HTR-8/SVneo (cell line): ENCODE measurements around the gene CNOT4.
A peak's percentile ranks its signal among the peaks of the same experiment; 100 is the strongest.
"Not testable (repeated sequence)": the region's sequence is repeated elsewhere in the genome, so short reads cannot be mapped to it uniquely, and the experiment has no call there.

Experiments
- DNase-seq: peaks from one replicate; pipeline ENCODE4 v3.0.0; 2011; ENCODE audit warnings: low spot score, mixed read lengths; ENCODE audit not compliant: insufficient read length
- FAIRE-seq: peaks from 2 replicates; lab custom pipeline; 2011; peaks lifted over from hg19 to GRCh38; lab: Jason Lieb, UNC

CNOT4 gene

DNA sequence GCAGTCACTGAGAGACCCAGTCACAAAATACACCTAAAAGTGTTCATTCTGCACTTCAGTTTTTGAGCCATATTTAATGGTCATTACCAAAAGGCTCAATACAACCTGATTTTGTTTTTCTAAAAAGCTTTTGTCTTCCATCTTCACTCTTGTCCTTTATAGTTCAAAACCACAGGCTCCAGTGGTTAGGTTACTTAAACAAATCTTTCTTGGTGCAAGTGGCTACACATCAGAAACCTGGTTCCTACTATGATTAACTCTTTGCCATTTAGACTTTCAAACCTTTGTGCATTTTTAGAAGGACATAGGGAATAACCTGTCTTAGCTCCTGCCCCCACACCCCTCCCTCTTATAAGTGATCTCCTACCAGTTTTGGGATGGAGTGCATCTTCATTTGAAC, 140.5 kb downstream of the CNOT4 start:
- no peak for FAIRE-seq
- DNase-seq: no peak

DNA sequence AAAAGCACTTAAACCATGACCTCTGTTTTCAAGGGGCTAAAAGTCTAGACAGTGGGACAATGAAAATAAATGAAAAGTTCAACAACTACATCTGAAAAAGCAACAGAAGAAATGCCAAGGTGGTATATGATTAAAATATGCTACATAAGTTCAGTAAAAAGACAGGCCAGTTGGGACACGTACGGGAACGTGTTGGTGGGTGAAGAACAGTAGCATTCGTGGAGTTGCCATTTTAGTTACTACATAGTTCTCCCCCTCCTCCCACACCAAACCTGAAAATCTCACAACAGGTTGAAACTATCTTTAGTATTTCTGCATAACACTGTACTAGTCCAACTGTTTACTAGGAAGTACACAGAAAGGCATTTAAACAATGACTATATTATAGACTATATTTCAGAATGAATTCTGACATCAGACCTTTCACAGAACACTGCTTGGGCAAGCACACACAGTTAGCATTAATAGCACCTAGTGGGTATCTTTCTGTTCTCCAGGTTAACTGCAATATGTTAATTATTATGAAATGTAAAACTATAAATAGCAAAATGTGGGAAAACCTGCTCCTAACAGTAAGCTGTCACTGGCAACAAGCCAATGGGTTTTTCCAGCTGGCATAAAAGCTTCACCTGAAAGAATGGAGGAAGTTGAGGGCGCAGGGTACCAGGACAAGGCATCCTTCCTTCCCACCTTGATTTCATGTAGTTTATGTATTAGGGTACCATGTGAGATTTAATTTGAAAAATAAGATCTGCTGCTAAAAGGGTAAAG, 141.3 kb downstream of the CNOT4 start:
- DNase-seq: no peak
- no peak for FAIRE-seq

DNA sequence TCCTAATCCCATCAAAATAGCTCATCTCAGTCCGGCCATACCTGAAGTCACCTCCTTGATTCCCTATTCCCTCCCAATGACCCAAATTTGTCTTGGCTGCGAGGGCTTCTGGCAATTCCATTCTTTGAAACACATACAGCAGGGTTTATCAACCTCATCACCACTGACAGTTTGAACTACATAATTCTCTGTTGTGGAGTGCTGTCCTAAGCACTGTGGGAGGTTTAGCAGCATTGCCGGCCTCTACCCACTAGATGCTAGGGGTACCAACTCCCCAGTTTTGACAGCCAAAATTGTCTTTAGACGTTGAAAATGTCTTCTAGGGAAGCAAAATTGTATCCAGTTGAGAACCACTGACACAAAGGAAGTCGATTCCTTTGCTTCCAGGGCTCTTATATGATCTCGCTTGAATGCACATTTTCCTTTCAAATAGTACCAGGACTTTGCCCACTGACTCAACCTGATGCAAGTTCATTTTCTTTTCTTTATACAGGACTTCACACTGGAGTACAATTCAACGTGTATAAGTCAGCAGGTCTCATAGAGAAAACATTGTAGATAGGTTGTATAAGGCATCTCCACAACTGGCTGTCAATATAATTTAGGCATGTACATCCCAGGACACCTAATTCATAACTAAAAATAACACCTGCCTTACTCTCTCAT, 142.9 kb downstream of the CNOT4 start:
- DNase-seq: no peak
- no peak for FAIRE-seq

DNA sequence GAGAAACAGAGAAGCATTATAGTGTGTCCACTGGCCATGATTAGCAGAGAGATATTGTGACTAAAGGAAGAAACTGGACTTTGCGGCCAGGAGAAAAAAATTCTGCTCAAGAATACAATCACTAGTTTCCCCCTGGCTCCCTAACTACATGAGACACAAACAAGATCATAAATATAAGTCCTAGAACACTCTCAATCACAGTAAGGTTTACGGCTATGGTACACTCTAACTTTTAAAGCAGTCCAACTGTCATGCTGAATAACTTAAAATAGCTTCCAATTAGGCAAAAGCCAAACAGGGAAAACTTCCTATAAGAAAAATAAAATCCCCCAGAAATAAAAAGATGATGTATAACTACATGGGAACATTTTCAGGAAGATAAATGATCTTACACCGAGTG, 144.2 kb downstream of the CNOT4 start:
- no peak for FAIRE-seq

DNA sequence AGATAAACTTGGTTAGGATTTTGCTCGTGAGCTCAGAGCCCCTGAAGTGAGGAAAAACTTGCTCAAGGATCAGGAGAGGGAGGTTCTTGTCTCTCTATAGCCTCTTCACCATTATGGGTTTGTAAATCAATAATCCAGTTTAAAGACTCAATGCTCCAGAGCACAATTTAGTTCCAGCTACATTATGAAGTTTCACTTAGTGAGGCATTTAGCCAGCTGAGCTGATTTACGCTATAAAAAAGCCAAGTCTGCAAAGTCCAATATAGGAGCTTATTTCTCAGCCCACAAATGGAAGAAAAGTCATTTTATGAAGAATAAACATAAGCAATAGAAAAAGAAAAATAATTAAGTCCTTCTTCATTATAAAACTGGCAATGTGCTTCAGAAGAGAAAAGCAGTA, 145.7 kb downstream of the CNOT4 start:
- DNase-seq (no peak), FAIRE-seq (no peak)

More for the DNA sequence above, 144.2 kb downstream of the CNOT4 start:
- DNase-seq: no peak

DNA sequence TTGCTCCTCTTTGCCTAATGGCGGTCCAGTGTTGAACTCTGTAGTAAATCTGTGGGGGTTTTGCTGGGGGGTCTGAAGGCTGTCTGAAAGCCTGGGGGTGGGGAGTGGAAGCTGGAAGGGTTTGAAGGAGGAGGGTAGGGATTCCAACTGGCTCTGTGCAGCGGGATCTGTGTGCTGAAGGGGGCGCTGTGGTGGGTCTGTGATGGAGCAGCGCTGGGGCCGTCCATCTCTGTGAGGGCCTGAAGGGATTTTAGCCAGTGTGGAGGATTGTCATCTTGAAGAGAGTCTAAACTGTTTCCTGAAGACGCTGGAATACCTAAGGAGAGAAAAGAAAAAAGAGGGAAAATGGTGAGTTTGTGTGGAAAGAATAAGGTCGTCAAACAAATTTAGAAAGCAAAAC, 147.0 kb downstream of the CNOT4 start:
- no peak for FAIRE-seq
- DNase-seq: no peak

DNA sequence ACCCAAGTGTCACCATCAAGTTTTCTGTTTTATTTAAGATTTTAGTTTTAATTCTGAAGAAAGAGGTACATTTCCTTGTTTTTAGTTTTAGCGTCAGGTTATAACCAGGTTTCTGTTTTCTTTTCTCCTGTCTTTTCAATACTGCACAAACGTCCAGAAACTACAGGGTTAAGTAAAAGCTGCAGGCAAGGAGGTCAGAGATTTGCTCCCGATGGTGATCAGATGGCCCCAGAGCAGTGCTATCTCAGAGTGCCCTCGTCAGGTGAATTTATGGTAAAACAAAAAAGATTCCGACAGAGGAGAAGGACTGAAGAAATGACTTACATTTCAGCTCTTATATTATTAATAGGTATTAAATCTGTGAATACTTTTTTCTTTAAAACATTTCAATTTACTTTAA, 148.1 kb downstream of the CNOT4 start:
- FAIRE-seq: no peak

DNA sequence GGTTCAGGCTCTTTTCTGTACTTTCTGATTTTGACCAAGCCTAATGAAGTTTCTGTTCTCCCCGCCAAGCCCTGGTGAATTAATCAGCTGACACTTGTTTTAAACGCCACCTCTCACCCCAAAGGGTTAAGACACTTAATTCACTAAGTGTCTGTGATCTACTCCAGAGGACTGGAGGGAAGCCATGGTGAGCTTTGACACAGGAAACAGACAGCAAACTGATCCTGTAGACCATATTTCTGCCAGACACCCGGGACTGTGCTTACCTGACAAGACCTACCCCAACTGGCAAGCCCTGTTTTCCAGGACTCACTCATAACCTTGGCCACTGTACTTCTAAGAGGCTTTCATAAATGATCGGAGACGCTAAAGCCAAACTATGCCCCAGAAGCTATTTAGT, 150.3 kb downstream of the CNOT4 start:
- no peak for FAIRE-seq

More for the DNA sequence above, 148.1 kb downstream of the CNOT4 start:
- DNase-seq: no peak

DNA sequence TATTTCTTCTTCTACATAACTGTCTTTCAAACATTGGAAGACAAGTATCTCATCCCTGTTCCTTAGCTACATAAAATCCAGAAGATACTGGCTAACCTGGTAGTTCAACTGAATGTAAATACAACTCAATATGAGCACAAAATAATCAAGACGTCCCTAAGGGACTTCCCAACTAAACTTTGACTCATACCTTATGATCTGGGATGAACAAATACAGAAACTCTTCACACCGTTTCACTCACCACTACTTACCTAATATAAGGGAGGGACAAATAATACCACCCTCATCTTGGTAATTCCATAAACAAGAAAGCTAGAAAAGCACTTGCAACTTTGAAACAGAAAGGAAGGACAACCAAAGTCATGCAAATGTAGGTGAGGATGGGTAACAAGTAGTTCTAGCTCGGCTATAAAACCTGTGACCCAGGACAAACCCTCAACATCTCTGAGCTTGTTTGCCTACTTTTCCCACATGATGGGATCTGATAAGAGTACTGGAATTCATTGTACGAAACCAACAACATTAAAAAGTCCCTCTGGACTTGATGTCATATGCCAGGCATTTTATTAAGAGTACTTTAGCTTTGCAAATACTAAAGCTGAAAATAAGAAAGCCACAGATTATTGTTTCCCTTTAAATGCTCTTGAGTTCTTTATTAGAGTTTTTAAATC, 154.4 kb downstream of the CNOT4 start:
- no peak for DNase-seq
- no peak for FAIRE-seq

More for the DNA sequence above, 150.3 kb downstream of the CNOT4 start:
- no peak for DNase-seq

DNA sequence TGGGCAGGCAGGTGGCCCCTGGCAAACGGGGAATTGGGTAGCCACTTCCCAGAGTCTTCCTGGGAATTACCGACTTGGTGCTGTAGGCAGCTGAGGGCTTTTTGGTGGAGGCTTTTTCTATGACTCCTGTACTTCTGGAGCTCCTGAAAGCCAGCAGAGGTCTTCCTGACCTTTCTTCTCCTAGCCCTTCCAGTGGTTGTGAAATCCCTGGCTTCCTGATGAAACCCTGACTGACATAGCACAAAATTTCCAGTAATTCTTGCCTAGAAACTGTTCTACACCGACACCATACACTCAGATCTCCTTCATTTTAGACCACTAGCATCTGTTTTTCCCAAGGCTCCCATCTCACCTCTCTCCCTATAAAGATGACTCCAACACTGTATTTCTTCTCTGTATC, 156.1 kb downstream of the CNOT4 start:
- DNase-seq: no peak
- no peak for FAIRE-seq

DNA sequence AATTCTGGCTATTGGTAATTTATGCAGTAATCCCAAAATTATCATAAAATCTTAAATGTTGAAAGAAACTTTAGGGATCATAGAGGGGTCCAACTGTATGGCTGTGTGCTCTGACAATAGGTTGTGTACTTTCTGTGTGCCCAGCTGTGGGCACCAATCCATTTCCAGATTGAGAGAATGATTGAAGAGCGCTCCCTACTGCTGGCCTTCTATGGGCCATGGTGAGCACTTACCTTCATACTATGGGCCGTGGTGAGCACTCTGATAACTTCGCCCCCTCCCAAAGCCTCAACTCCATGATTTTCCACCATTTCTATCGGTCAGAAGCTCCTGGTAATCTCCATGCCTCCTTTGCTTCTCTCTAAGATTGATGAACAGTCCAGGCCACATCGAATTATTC, 157.6 kb downstream of the CNOT4 start:
- DNase-seq (no peak), FAIRE-seq (no peak)

DNA sequence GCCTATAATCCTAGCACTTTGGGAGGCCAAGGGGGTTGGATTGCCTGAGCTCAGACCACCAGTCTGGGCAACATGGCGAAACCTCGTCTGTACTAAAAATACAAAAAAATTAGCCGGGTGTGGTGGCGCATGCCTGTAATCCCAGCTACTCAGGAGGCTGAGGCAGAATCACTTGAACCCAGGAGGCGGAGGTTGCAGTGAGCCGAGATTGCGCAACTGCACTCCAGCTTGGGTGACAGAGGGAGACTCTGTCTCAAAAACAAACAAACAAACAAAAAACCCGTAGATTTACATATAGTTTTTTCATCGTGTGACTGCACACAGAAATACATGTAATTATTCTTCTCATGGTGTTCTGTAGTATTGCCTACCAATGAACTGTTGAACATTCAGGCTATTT, 158.8 kb downstream of the CNOT4 start:
- not testable (repeated sequence) for DNase-seq, FAIRE-seq

DNA sequence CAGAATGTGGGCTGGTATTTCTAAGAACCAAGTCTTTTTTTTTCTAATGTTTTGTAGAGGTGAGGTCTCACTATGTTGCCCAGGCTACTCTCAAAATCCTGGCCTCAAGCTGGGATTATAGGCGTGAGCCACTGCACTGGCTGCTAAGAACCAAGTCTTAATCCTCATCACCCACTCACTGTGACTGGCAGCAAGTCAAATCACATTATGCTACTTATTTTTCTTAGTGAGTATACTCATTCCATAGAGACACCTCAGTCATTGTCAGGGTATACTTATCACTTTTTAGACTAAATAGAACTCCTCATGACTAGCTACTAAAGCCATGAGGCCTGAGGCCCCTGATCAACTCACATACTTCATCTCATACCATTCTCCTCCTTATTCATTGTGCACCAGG, 160.2 kb downstream of the CNOT4 start:
- DNase-seq: no peak
- FAIRE-seq: no peak

DNA sequence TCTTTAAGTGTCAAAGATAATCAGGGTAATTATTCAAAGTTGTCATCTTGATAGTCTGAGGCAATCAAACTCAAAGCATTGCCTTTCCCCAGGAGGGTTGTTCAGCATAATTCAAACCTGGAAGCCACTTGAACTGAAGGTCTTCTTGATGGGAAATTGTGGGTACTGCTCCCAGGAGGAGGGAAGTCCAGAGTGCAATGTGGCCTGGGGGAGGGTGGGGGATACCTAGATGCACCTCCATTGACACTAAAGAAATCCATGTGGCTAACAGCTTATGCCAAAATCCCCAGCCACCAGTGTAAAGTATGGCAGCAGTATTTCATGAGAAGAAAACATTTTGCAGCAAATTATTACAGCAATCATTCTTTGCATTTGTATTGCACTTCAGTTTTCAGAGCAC, 161.4 kb downstream of the CNOT4 start:
- DNase-seq (no peak), FAIRE-seq (no peak)

DNA sequence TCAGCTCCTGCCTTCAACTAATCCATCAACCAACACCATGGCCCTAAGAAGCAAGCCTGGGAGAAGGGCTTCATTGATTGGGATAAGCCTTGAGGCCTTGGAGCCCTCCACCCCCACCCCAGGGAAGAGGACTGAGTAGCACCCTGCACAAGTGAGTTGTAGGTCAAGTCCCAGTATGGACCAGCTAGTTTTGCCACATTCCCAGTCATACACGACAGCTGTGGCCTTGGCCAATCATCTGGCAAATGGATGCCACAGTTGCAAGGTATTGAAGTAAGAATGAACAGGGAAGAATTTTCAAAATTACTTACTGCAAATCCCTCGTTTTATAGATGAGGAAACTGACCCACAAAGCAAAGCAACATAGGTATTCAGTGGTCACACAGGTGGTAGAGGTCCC, 166.5 kb downstream of the CNOT4 start:
- DNase-seq (no peak), FAIRE-seq (no peak)

DNA sequence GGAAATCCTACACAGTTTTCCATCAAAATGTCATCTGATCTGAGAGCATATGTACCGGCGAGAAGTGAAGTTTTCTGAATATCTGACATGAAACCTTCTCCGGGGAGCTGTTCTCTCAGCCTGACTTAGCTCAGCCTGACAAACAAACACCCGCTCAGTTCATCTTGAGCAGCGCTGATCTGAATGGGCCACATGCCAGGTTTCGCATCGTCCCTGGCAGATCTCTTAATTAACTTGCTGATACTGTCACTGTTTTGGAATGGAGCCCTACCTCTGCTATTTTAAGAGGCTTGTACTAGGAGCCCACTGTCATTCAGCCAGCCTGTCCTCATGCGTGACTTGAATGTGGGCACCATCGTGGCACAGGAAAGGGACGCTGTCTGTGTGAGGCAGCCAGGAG, 167.0 kb downstream of the CNOT4 start:
- FAIRE-seq (no peak), DNase-seq (no peak)

DNA sequence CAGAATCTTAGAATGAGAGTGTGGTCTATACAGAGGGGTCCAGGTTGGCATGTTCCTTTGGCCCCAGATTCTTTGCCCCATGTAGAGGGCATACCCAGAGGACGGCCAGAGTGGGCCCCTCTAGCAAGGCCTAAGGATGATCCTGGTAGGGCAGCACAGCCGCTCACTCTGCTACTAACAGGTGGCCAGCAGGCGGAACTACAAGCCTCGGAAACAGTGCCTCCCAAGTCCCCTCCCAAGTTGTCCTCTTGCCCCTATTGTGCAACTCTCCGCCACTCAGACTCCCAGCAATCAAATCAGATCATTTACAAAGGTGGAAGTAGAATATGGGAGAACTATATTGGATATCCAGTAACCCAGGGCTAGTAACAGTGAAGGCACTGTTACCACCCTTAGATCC, 168.9 kb downstream of the CNOT4 start:
- FAIRE-seq (no peak), DNase-seq (no peak)

DNA sequence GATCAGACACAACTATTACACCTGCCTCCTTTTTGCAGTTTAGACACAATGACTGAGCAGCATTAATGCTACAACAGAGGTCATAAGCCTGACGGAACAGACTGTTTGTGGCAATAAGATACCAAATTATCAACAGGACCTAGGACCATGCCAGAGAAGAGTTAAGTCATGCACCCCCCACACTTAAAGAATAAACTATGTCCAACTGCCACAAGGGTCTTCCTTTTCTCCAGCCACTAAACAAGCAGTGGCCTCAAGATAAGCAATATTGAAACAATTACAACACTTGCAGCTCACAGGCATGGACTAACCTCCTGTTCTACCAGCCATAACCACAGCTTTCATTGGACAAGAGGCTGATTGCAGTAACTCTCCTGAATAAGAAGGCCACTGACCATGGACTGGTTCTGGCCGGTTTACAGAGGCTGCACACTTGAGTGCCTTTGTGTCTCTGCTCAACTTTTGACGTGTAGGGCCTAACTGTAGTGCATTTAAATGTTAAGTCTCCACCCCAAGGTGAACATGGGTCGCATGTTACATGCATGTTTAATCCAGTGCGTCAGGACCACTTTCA, 171.8 kb downstream of the CNOT4 start:
- DNase-seq (no peak), FAIRE-seq (no peak)

DNA sequence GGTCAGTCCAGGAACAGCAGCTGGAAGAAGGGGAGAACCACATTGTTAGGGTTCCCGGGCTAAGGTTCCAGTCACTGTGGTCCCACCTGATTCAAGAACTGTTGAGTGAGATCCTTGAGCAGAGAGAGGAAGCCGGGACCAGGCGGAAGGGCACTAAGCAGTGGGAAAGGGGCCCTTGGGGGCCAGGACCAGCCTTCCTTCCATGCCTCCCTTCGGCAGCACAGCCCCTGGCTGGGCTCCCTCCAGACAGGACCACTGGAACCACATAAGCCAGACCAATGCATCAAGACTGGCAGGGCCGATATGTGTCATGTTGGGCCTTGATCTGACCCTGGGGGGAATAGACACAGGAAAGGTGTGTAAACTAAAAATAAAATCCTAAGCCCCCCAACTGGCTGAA, 172.4 kb downstream of the CNOT4 start:
- no peak for FAIRE-seq
- no peak for DNase-seq

DNA sequence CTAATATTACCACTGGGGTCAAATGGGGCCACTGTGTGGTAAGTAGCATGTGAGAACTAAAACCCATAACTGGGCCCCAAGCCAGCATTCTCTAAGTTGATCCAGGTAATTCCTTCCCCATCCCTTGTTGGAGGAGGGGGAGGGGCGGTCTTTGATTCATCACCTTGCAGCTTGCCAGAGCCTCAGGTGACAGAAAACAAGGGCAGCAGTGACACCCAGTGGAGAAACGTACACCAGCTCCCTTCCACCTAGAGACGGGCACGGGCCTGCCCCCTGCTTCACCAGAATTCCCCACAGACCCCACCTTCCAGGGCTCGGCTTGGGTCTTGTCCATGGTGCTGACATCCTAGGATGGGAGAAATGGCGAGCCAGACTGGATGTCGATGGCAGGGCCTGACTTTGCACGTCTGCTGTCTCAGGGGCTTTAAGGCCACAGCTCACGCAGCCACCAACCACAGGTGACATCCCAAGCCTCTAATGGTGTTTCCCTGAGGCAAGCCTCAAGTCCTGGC, 174.2 kb downstream of the CNOT4 start:
- FAIRE-seq (no peak), DNase-seq (peak; percentile 48)
